HG03571 (cell line): Measurements from ENCODE around the gene CCNL2.
"Not testable (repeated sequence)": the region's sequence is repeated elsewhere in the genome, so short reads cannot be mapped to it uniquely, and the experiment has no call there.

Experiments used
- ATAC-seq: cut with Tn5 transposase; IDR thresholded peaks from one replicate; pipeline ENCODE4 v1.9.1; 2021; ENCODE audit not compliant: unreplicated experiment

CCNL2 gene

GRCh38 chr1:1400576-1401456 lies 1.7 kb upstream of the CCNL2 start:
- ATAC-seq, result no peak

- ATAC-seq, result peak; percentile 10
These were observed 889 bp upstream of the CCNL2 start for GRCh38 chr1:1399872-1400575.

- peak; percentile 10 for ATAC-seq
These were observed 403 bp downstream of the CCNL2 start for GRCh38 chr1:1398677-1399186.

- ATAC-seq, result no peak
These were observed 1.2 kb downstream of the CCNL2 start for GRCh38 chr1:1397839-1398523.

GRCh38 chr1:1395166-1395565 lies 4.0 kb downstream of the CCNL2 start:
- no peak for ATAC-seq

- ATAC-seq, result no peak
These were observed 5.0 kb downstream of the CCNL2 start for GRCh38 chr1:1394116-1394515.

GRCh38 chr1:1393428-1393827 lies 5.7 kb downstream of the CCNL2 start:
- no peak for ATAC-seq

- no peak for ATAC-seq
These were observed 6.1 kb downstream of the CCNL2 start for GRCh38 chr1:1393014-1393413.

- ATAC-seq, result no peak
These were observed 7.9 kb downstream of the CCNL2 start for GRCh38 chr1:1391225-1391624.

- ATAC-seq, result no peak
These were observed 8.5 kb downstream of the CCNL2 start for GRCh38 chr1:1390675-1391074.

- ATAC-seq, result no peak
These were observed 11.1 kb downstream of the CCNL2 start for GRCh38 chr1:1388078-1388472.

GRCh38 chr1:1387098-1388077 lies 11.7 kb downstream of the CCNL2 start:
- no peak for ATAC-seq

GRCh38 chr1:1385931-1386330 lies 13.2 kb downstream of the CCNL2 start:
- no peak for ATAC-seq

GRCh38 chr1:1385339-1385738 lies 13.8 kb downstream of the CCNL2 start:
- not testable (repeated sequence) for ATAC-seq

GRCh38 chr1:1381294-1381693 lies 17.8 kb downstream of the CCNL2 start:
- no peak for ATAC-seq

GRCh38 chr1:1380860-1381259 lies 18.3 kb downstream of the CCNL2 start:
- no peak for ATAC-seq

GRCh38 chr1:1377540-1378205 lies 21.5 kb downstream of the CCNL2 start:
- ATAC-seq, result no peak

- no peak for ATAC-seq
These were observed 22.4 kb downstream of the CCNL2 start for GRCh38 chr1:1376551-1377226.
